ENCODE results near the gene RFTN1.

Gene RFTN1

GRCh38 chr3:16279010-16279801 is 234.3 kb downstream of the RFTN1 start:
- DNase-seq (ENCODE audit: low read depth in 2 of 2): no peak

GRCh38 chr3:16277471-16277870 is 236.0 kb downstream of the RFTN1 start:
- no peak for DNase-seq (ENCODE audit: low read depth in 2 of 2)

- no peak for DNase-seq (ENCODE audit: low read depth in 2 of 2)
These were observed 239.6 kb downstream of the RFTN1 start for GRCh38 chr3:16273867-16274266.

- DNase-seq (ENCODE audit: low read depth in 2 of 2): no peak
These were observed 240.9 kb downstream of the RFTN1 start for GRCh38 chr3:16272588-16272987.

- DNase-seq (ENCODE audit: low read depth in 2 of 2): no peak
These were observed 242.6 kb downstream of the RFTN1 start for GRCh38 chr3:16270855-16271254.

- DNase-seq (ENCODE audit: low read depth in 2 of 2): no peak
These were observed 246.8 kb downstream of the RFTN1 start for GRCh38 chr3:16266714-16267113.
